GM12892 (cell line): ENCODE results near the gene ULK3.

Experiments
- POLR2A ChIP-seq: IDR thresholded peaks from 2 replicates; pipeline ENCODE4 v1.6.1; 2011; ENCODE audit warnings: low read depth, low read length, control low read depth
- POLR2AphosphoS5 ChIP-seq: IDR thresholded peaks from 2 replicates; pipeline ENCODE4 v1.6.1; 2011; ENCODE audit warnings: low read depth, low read length, control low read depth

DNA sequence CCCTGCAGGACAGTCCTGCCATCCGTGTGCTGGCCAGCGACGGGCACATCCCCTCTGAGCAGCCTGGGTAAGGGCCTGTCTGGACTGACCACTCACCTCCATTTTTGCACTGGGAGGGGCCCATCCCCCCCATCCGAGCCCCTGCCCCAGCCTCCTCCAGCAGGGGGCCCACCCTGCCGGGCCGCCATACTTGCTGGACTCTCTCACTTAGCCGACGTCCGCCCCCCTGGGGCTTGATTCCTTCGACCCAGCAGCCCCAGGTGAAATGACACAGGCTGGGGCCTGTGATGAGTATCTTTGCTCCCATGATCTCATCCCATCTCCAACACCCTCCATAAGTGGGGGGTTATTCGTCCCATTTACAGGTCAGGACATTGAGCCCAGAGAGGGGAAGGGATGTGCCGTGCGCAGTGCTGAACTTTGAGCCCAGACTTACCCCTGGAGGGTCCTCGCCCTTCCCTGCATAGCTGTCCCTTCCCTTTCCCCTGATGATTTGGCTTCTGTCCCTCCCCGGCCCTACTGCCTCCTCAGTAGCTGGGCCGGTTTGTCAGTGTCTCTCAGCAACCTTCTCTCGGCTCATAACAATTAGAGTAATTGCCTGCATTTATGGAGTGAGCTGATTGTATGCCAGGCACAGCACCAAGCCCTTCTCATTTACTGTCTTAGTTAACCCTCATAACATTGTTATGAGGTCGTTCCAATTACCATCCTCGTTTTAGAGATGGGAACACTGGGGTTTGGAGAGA, 26.2 kb downstream of the ULK3 start:
- TF ChIP-seq POLR2AphosphoS5, result no peak
- no peak for TF ChIP-seq POLR2A
